Calu3 (cell line): Measurements from ENCODE around the gene MYL12B. TPM values are rescaled to one million over a fixed set of nuclear protein-coding genes. Genes with fewer than 3 reads are reported as not detected.
"Not testable (repeated sequence)": the region's sequence is repeated elsewhere in the genome, so short reads cannot be mapped to it uniquely, and the experiment has no call there.

ENCODE experiments used
- BruUV-seq: library from RNA; stranded (reverse); fragments of 400-500 nt; replicated peaks from 2 replicates; lab custom pipeline; 2021; lab: Mats Ljungman, UMichigan
- CTCF ChIA-PET: fragments of 300-600 bp; sonication (Branson Sonifier 250); formaldehyde crosslinking; loops from one replicate; lab custom pipeline; 2022; ENCODE audit warnings: antibody characterized with exemption; lab: Charles Lee
- DNase-seq: peaks from one replicate; pipeline ENCODE4 v3.0.0; 2022
- H3K27ac Mint-ChIP-seq: one replicate; pipeline ENCODE4 v1.8.0; 2022; ENCODE audit warnings: mixed read lengths; ENCODE audit not compliant: unreplicated experiment
- H3K27me3 Mint-ChIP-seq: one replicate; pipeline ENCODE4 v1.8.0; 2022; ENCODE audit warnings: mixed read lengths; ENCODE audit not compliant: unreplicated experiment
- H3K36me3 Mint-ChIP-seq: one replicate; pipeline ENCODE4 v1.8.0; 2022; ENCODE audit warnings: mild to moderate bottlenecking, moderate library complexity, mixed read lengths; ENCODE audit not compliant: insufficient read depth, unreplicated experiment
- H3K4me1 Mint-ChIP-seq: one replicate; pipeline ENCODE4 v1.8.0; 2022; ENCODE audit warnings: mild to moderate bottlenecking, low read depth, mixed read lengths; ENCODE audit not compliant: unreplicated experiment
- H3K4me3 Mint-ChIP-seq: one replicate; pipeline ENCODE4 v1.8.0; 2022; ENCODE audit warnings: mild to moderate bottlenecking, low read depth, moderate library complexity, mixed read lengths; ENCODE audit not compliant: unreplicated experiment
- H3K9me3 Mint-ChIP-seq: one replicate; pipeline ENCODE4 v1.8.0; 2022; ENCODE audit warnings: low read depth, mixed read lengths; ENCODE audit not compliant: unreplicated experiment
- CTCF ChIP-seq: fragments of 200-600 bp; IDR thresholded peaks from one replicate; pipeline ENCODE4 v1.8.0; 2022; ENCODE audit warnings: antibody characterized with exemption; ENCODE audit not compliant: unreplicated experiment
- intact Hi-C: fragments of 100-400 bp; cut with micrococcal nuclease; formaldehyde crosslinking; loops from one replicate; pipeline ENCODE4 v1.10.0; 2022; ENCODE audit not compliant: unreplicated experiment
- total RNA-seq: library from RNA; stranded (reverse); gene quantifications from 2 replicates; pipeline ENCODE4 v1.2.3, GENCODE V29; 2022

The MYL12B gene
- total RNA-seq, 1 experiment from 2014 or later, result 523 TPM

- no TSS peak for BruUV-seq
- intact Hi-C loops, result no loop called here
Observed at GRCh38 chr18:3305933-3306332, 44.0 kb downstream of the MYL12B start.

DNA sequence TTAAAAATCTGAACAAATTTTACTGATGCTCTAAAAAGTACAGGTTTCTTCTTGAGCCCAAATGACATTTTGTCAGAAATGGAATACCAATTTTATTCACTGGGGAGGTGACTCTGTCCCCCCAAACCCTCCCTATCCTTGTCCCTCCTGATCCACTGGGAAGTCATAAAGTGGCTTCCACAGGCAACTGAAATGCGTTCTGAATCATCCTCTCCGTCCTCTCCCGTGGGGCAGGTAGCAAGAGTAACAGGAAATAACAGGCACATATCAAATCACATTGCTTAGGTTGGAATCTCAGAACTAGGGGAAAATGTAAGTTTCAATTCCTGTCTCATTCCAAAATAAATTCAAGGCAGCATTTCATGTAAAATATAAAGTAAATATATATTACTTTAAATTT, 44.5 kb downstream of the MYL12B start:
- CTCF ChIA-PET, result no interaction called here
- Mint-ChIP-seq H3K4me1 (peaks cover 14% of the 10 kb centered on the region), H3K4me3 (no peak overlapping the region), H3K9me3 (no peaks in the 10 kb centered on the region), H3K27me3 (peaks cover 3% of the 10 kb centered on the region), H3K27ac (peak overlapping the region; percentile 9), H3K36me3 (no peaks in the 10 kb centered on the region)
- BruUV-seq, result no TSS peak
- intact Hi-C loops, result no loop called here
- DNase-seq, result no peak
- TF ChIP-seq CTCF, result no peak

More at GRCh38 chr18:3305933-3306332, 44.0 kb downstream of the MYL12B start:
- TF ChIP-seq CTCF, result no peak
- no peak overlapping the region for H3K4me3 Mint-ChIP-seq
- no peaks in the 10 kb centered on the region for H3K9me3 Mint-ChIP-seq
- no peaks in the 10 kb centered on the region for H3K36me3 Mint-ChIP-seq
- DNase-seq, result no peak
- peaks cover 14% of the 10 kb centered on the region for H3K4me1 Mint-ChIP-seq
- peak overlapping the region; percentile 9 for H3K27ac Mint-ChIP-seq
- H3K27me3 Mint-ChIP-seq, result peaks cover 7% of the 10 kb centered on the region
- CTCF ChIA-PET, result no interaction called here

DNA sequence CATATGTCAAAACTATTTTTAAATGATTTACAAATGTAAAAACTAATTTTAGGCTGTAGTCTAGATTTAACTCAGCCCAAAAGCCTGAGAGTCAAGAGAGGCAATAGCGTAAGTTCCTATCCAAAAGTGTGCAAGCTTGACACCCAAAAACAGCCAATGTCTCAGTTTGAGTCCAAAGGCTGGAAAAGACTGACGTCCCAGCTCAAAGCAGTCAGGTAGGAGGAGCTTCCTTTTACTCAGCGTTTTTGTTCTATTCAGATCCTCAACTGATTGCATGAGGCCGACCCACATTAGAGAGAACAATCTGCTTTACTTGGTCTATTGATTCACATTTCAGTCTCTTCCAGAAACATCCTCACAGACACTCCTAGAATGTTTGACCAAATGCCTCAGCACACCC, 51.8 kb downstream of the MYL12B start:
- Mint-ChIP-seq H3K9me3 (no peaks in the 10 kb centered on the region), H3K36me3 (no peaks in the 10 kb centered on the region)
- CTCF ChIA-PET, result no interaction called here

DNA sequence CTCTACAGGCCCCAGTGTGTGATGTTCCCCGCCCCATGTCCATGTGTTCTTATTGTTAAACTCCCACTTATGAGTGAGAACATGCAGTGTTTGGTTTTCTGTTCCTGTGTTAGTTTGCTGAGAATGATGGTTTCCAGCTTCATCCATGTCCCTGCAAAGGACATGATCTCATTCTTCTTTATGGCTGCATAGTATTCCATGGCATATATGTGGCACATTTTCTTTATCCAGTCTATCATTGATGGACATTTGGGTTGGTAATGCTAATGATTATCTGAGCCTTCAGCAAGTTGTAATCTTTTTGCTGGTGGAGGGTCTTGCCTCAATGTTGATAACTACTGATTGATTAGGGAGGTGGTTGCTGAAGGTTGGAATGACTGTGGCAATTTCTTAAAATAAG, 53.4 kb downstream of the MYL12B start:
- H3K4me1 Mint-ChIP-seq, H3K9me3 Mint-ChIP-seq: not testable (repeated sequence)

More for the DNA sequence above, 51.8 kb downstream of the MYL12B start:
- BruUV-seq, result no TSS peak
- intact Hi-C loops, result no loop called here
- Mint-ChIP-seq H3K27me3 (no peaks in the 10 kb centered on the region), H3K27ac (no peak overlapping the region), H3K4me1 (no peaks in the 10 kb centered on the region), H3K4me3 (no peak overlapping the region)
- TF ChIP-seq CTCF, result no peak
- no peak for DNase-seq

DNA sequence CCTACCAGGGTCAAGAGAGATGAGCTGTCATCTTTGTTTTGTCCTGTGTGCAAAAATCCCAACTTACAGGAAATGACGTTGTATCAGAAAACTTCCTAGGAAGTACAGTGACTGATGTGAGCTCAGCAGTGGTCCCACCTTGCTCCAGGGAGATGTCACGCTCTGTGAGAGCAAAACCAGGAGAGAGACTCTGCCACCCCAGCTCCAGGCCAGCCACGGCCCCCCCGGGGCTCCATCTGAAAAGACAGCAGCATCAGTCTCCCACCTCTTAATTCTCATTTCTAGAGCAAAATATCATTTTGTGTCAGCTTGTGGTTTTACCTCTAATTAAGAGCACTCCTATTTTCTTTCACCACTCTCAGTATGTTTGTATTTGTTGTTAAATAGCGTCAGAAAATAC, 57.5 kb downstream of the MYL12B start:
- no peak for DNase-seq
- CTCF ChIA-PET, result interaction anchor here (1.5 kb wide), 1 partner anchor 22 kb away, joined by 6 read pairs; no protein-coding TSS in a partner anchor
- Mint-ChIP-seq H3K27ac (no peak overlapping the region), H3K4me3 (no peak overlapping the region), H3K9me3 (no peaks in the 10 kb centered on the region), H3K27me3 (no peaks in the 10 kb centered on the region), H3K4me1 (peaks cover 34% of the 10 kb centered on the region), H3K36me3 (no peaks in the 10 kb centered on the region)
- TF ChIP-seq CTCF, result no peak
- intact Hi-C loops, result no loop called here
- BruUV-seq, result no TSS peak

More for the DNA sequence above, 53.4 kb downstream of the MYL12B start:
- DNase-seq, H3K4me3 Mint-ChIP-seq, H3K36me3 Mint-ChIP-seq, intact Hi-C loops, BruUV-seq, H3K27ac Mint-ChIP-seq, H3K27me3 Mint-ChIP-seq: not testable (repeated sequence)
- CTCF ChIA-PET, result interaction anchor here (1.7 kb wide), 1 partner anchor 18 kb away, joined by 4 read pairs; no protein-coding TSS in a partner anchor
